Tibial artery (tissue), 4 donors: ENCODE data around the gene C17orf50.

Experiments used
- DNase-seq, 2 donors: peaks; one replicate each; pipeline ENCODE4 v3.0.0-alpha.2; 2019
- H3K27ac ChIP-seq, 2 donors: fragments of 200-600 bp; sonication (generic) in 1 of 2; 1 replicate in 1 of 2; 2 replicates in 1 of 2; pipeline ENCODE4 v1.5.1; 2018 to 2019; ENCODE audit warnings: mild to moderate bottlenecking in 1 of 2
- H3K27me3 ChIP-seq, 2 donors: fragments of 200-600 bp; sonication (generic) in 1 of 2; one replicate each; pipeline versions ENCODE4 v1.5.1 to v1.6.0; 2016 to 2019
- H3K36me3 ChIP-seq, 3 donors: fragments of 200-600 bp; sonication (generic) in 2 of 3; one replicate each; pipeline ENCODE4 v1.5.1; 2016 to 2019; ENCODE audit warnings: mild to moderate bottlenecking in 2 of 3
- H3K4me1 ChIP-seq, 4 donors: fragments of 200-600 bp; sonication (generic) in 2 of 4; 1 replicate in 3 of 4; 2 replicates in 1 of 4; pipeline ENCODE4 v1.5.1; 2016 to 2019
- H3K4me3 ChIP-seq, 2 donors: fragments of 200-600 bp; sonication (generic) in 1 of 2; 1 replicate in 1 of 2; 2 replicates in 1 of 2; pipeline ENCODE4 v1.5.1; 2018 to 2019; ENCODE audit warnings: mild to moderate bottlenecking in 2 of 2
- H3K9me3 ChIP-seq, 3 donors: fragments of 200-600 bp; sonication (generic) in 1 of 3; one replicate each; pipeline ENCODE4 v1.5.1; 2016 to 2019
- intact Hi-C: fragments of 100-400 bp; cut with DNase I; formaldehyde crosslinking; loops from one replicate; pipeline ENCODE4 v1.15.0; 2023; ENCODE audit warnings: low total_unique reads
- TF ChIP-seq, protein P1 (sequence below), 2 experiments: fragments of 200-600 bp in 1 of 2; fragments of 450-650 bp in 1 of 2; IDR thresholded peaks; one replicate each; pipeline ENCODE4 v1.5.1; 2017 to 2019; ENCODE audit warnings: antibody characterized with exemption in 2 of 2, mild to moderate bottlenecking in 1 of 2, moderate library complexity in 1 of 2

C17orf50 gene

GRCh38 chr17:35752945-35753764, 7.5 kb upstream of the C17orf50 start, which contains the start of gene GAS2L2:
Gene GAS2L2 (minus strand): TSS chr17:35753239. CDS start chr17:35752850, 389 bp downstream.
- TF ChIP-seq, protein P1, sequence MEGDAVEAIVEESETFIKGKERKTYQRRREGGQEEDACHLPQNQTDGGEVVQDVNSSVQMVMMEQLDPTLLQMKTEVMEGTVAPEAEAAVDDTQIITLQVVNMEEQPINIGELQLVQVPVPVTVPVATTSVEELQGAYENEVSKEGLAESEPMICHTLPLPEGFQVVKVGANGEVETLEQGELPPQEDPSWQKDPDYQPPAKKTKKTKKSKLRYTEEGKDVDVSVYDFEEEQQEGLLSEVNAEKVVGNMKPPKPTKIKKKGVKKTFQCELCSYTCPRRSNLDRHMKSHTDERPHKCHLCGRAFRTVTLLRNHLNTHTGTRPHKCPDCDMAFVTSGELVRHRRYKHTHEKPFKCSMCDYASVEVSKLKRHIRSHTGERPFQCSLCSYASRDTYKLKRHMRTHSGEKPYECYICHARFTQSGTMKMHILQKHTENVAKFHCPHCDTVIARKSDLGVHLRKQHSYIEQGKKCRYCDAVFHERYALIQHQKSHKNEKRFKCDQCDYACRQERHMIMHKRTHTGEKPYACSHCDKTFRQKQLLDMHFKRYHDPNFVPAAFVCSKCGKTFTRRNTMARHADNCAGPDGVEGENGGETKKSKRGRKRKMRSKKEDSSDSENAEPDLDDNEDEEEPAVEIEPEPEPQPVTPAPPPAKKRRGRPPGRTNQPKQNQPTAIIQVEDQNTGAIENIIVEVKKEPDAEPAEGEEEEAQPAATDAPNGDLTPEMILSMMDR (IDR thresholded peaks at IDR 0.05): no peak
- DNase-seq: no peak
- no peaks in the 10 kb centered on the region for H3K9me3 ChIP-seq
- intact Hi-C loops: no loop called here
- no peak within 1 kb of the TSS for H3K27ac ChIP-seq
- peaks cover 0 to 57% of the 10 kb centered on the region in 2 donors for H3K27me3 ChIP-seq
- peaks cover 0 to 12% (median 11%) of the 10 kb centered on the region in 4 donors for H3K4me1 ChIP-seq
- H3K4me3 ChIP-seq: no peak within 1 kb of the TSS
- no peaks in the 10 kb centered on the region for H3K36me3 ChIP-seq

DNA sequence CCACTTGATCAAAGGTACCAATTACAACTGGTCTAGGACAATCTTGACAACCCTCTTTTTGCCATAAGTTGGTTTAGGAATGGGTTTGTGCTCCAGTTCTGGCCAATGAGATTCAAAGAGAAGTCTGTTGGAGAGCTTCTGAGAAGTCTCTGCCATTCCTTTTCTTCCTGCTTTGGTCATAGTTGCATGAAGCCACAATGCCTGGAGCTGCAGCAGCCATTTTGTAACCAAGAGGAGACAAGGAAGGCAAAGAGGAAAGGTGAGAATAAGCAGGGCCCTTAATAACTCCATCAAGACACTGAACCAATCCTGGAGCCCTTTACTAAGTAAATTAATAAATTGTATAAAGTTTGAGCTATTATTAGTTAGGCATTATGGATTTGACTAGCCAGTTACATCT, 3.4 kb upstream of the C17orf50 start:
- intact Hi-C loops: no loop called here
- H3K9me3 ChIP-seq: no peaks in the 10 kb centered on the region
- H3K36me3 ChIP-seq: no peaks in the 10 kb centered on the region
- no peak overlapping the region for H3K27ac ChIP-seq
- TF ChIP-seq, protein P1 (IDR thresholded peaks at IDR 0.05): no peak
- H3K27me3 ChIP-seq: peaks cover 0 to 21% of the 10 kb centered on the region in 2 donors
- no peak overlapping the region for H3K4me3 ChIP-seq
- H3K4me1 ChIP-seq: peaks cover 0 to 4% (median 2%) of the 10 kb centered on the region in 4 donors
- DNase-seq: no peak

GRCh38 chr17:35761601-35762000, 914 bp downstream of the C17orf50 start:
- Histone ChIP-seq H3K9me3 (no peaks in the 10 kb centered on the region), H3K4me3 (no peak overlapping the region)
- TF ChIP-seq, protein P1 (IDR thresholded peaks at IDR 0.05): no peak

DNA sequence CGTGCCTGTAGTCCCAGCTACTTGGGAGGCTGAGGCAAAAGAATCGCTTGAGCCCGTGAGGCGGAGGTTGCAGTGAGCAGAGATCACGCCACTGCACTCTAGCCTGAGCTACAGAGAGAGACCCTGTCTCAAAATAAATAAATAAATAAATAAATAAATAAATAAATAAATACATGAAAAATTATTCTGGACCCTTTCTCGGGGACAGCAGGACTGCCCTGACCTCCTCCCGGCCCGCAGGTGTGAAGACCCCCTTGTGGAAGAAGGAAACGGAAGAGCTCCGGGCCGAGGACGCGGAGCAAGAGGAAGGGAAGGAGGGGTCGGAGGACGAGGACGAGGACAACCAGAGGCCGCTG, 3.1 kb downstream of the C17orf50 start:
- no peak for DNase-seq
- no peaks in the 10 kb centered on the region for H3K9me3 ChIP-seq

More at GRCh38 chr17:35761601-35762000, 914 bp downstream of the C17orf50 start:
- Histone ChIP-seq H3K27ac (no peak overlapping the region), H3K27me3 (no peaks in the 10 kb centered on the region), H3K36me3 (no peaks in the 10 kb centered on the region), H3K4me1 (peaks cover 0 to 22% (median 13%) of the 10 kb centered on the region in 4 donors)
- intact Hi-C loops: no loop called here
- no peak for DNase-seq

DNA sequence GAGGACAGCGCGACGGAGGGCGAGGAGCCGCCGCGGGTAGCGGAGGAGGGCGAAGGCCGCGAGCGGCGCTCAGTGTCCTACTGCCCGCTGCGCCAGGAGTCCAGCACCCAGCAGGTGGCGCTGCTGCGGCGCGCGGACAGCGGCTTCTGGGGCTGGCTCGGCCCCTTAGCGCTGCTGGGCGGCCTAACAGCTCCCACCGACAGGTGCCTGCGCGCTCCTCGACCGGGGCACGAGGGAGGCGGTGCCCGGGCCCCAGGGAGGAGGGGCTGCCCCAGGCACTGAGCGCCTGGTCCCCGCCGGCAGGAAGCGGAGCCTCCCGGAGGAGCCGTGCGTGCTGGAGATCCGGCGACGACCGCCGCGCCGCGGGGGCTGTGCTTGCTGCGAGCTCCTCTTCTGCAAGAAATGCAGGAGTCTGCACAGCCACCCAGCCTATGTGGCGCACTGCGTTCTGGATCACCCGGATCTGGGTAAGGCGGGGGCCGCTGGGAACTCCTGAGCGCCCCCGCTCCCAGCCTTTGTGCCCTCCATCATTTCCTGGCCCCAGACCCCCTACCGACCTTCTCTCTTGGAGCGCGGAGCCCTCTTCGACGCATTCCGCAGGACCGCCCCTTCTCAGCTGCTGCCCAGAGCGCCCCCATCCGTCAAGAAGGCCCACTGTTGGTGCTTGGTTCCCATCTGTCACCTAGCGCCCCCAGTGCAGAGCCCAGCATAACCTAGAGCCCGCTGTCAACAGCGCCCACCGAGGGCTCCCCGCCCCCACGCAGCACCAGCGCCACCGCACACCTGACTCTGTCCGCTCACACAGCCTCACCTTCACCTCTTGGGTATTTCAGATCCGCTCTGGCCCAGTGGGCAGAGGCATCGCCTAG, 3.7 kb downstream of the C17orf50 start:
- Histone ChIP-seq H3K27me3 (no peaks in the 10 kb centered on the region), H3K4me3 (peak overlapping the region; percentile 46 to 61), H3K4me1 (peaks cover 0 to 22% (median 13%) of the 10 kb centered on the region in 4 donors), H3K9me3 (no peaks in the 10 kb centered on the region), H3K27ac (peak overlapping the region; percentile 8 to 60), H3K36me3 (no peaks in the 10 kb centered on the region)
- intact Hi-C loops: loop anchor here (1.0 kb wide), 1 partner anchor 41 kb away; no protein-coding TSS in a partner anchor
- peak; percentile 75 to 92 for DNase-seq
- TF ChIP-seq, protein P1 (IDR thresholded peaks at IDR 0.05): peak; percentile 97 to 99

More for the DNA sequence above, 3.1 kb downstream of the C17orf50 start:
- Histone ChIP-seq H3K4me3 (peak overlapping the region; percentile 46 to 61), H3K27ac (peak overlapping the region; percentile 8 to 60), H3K4me1 (peaks cover 0 to 22% (median 13%) of the 10 kb centered on the region in 4 donors), H3K36me3 (no peaks in the 10 kb centered on the region), H3K27me3 (no peaks in the 10 kb centered on the region)
- TF ChIP-seq, protein P1 (IDR thresholded peaks at IDR 0.05): no peak
- intact Hi-C loops: loop anchor here (1.0 kb wide), 1 partner anchor 42 kb away; no protein-coding TSS in a partner anchor
